ENCODE results near the gene GJC2.
A peak's percentile ranks its signal among the peaks of the same experiment; 100 is the strongest.

Gene GJC2

GRCh38 chr1:228164561-228165371, 15.0 kb downstream of the GJC2 start:
- TF ChIP-seq POLR2AphosphoS5 (IDR thresholded peaks at IDR 0.05; ENCODE audit: low read depth) (peak; percentile 65), CTCF (IDR thresholded peaks at IDR 0.05; ENCODE audit: insufficient read depth, low read length) (no peak), GABPA (IDR thresholded peaks at IDR 0.05; ENCODE audit: low read depth) (no peak), SPI1 (IDR thresholded peaks at IDR 0.05; ENCODE audit: borderline replicate concordance, low read depth) (peak; percentile 92), REST (IDR thresholded peaks at IDR 0.05; ENCODE audit: insufficient replicate concordance, low read depth) (no peak)
- H3K27me3 ChIP-seq (ENCODE audit: insufficient read depth, poor library complexity, severe bottlenecking) = no peaks in the 10 kb centered on the region
- peak overlapping the region; percentile 62 for H3K27ac ChIP-seq (replicated peaks)
- H3K4me3 ChIP-seq (replicated peaks; ENCODE audit: insufficient read depth, low read length) = peak overlapping the region; percentile 44
- peak; percentile 66 to 77 for DNase-seq (ENCODE audit: low read depth in 1 of 2, low spot score in 1 of 2)

GRCh38 chr1:228165372-228166169, 15.8 kb downstream of the GJC2 start, which contains the start of gene IBA57:
IBA57 (plus strand) TSS chr1:228165804; CDS start chr1:228165817, 13 bp downstream.
- DNase-seq (ENCODE audit: low read depth in 1 of 2, low spot score in 1 of 2) = peak; percentile 98
- peak; percentile 79 for TF ChIP-seq CTCF (IDR thresholded peaks at IDR 0.05; ENCODE audit: insufficient read depth, low read length)
- TF ChIP-seq POLR2AphosphoS5 (IDR thresholded peaks at IDR 0.05; ENCODE audit: low read depth) = peak; percentile 73
- no peak for TF ChIP-seq GABPA (IDR thresholded peaks at IDR 0.05; ENCODE audit: low read depth)
- peak; percentile 80 for TF ChIP-seq REST (IDR thresholded peaks at IDR 0.05; ENCODE audit: insufficient replicate concordance, low read depth)
- peak; percentile 56; the same call in 1 of the 2 replicates for TF ChIP-seq SPI1 (IDR thresholded peaks at IDR 0.05; ENCODE audit: borderline replicate concordance, low read depth)
- Histone ChIP-seq H3K27ac (replicated peaks) (peak within 1 kb of the TSS; percentile 62), H3K4me3 (replicated peaks; ENCODE audit: insufficient read depth, low read length) (peak within 1 kb of the TSS; percentile 88), H3K27me3 (ENCODE audit: insufficient read depth, poor library complexity, severe bottlenecking) (no peaks in the 10 kb centered on the region)

GRCh38 chr1:228166170-228166936, 16.6 kb downstream of the GJC2 start:
- H3K27ac ChIP-seq (replicated peaks) = peak overlapping the region; percentile 57
- peak in 1 of 2 experiments; percentile 62 for DNase-seq (ENCODE audit: low read depth in 1 of 2, low spot score in 1 of 2)

More at GRCh38 chr1:228166170-228166936, 16.6 kb downstream of the GJC2 start:
- peak overlapping the region; percentile 88 for H3K4me3 ChIP-seq (replicated peaks; ENCODE audit: insufficient read depth, low read length)
- no peaks in the 10 kb centered on the region for H3K27me3 ChIP-seq (ENCODE audit: insufficient read depth, poor library complexity, severe bottlenecking)
- TF ChIP-seq POLR2AphosphoS5 (IDR thresholded peaks at IDR 0.05; ENCODE audit: low read depth) = no peak
- peak; percentile 7 for TF ChIP-seq CTCF (IDR thresholded peaks at IDR 0.05; ENCODE audit: insufficient read depth, low read length)

Data from HL-60 (cell line).